Urinary bladder (tissue), 2 donors: ENCODE results near the gene NUCKS1. TPM values are rescaled to one million over a fixed set of nuclear protein-coding genes. Genes with fewer than 3 reads are reported as not detected.

ENCODE experiments used
- polyA plus RNA-seq: library from polyadenylated mRNA; stranded (reverse); fragments of 200-250 nt; gene quantifications from one replicate; pipeline ENCODE4 v1.2.3, GENCODE V29; 2013
- small RNA-seq: library from RNA; depleted of rRNA; stranded (forward); fragments of <200 nt; gene quantifications from one replicate; pipeline ENCODE3, GENCODE V24; 2014
- total RNA-seq: library from RNA; depleted of rRNA; stranded (reverse); fragments of >200 nt; gene quantifications from one replicate; pipeline ENCODE4 v1.2.3, GENCODE V29; 2014
- donor health status: healthy.

The NUCKS1 gene
- total and polyA plus RNA-seq, 2 donors, result 79.9 to 287 TPM

Small RNA genes lying within 50 kb of the gene (small RNA-seq; reads per million reads assigned to genes)
- gene RF00017 (not detected), gene RF00139 (not detected)

Other genes starting within 250 kb of the NUCKS1 start
- 3.5 TPM for gene CDK18, start 245.5 kb downstream of the NUCKS1 start, total RNA-seq
- gene CDK18, start 245.5 kb downstream of the NUCKS1 start, polyA plus RNA-seq, result 6.0 TPM
- gene ELK4, start 118.2 kb downstream of the NUCKS1 start, total RNA-seq, result 41.9 TPM
- 5.6 TPM for gene ELK4, start 118.2 kb downstream of the NUCKS1 start, polyA plus RNA-seq
- gene SLC45A3, start 69.7 kb downstream of the NUCKS1 start, total RNA-seq, result 4.8 TPM
- 2.3 TPM for gene SLC45A3, start 69.7 kb downstream of the NUCKS1 start, polyA plus RNA-seq
- 5.1 TPM for gene RAB29, start 25.3 kb upstream of the NUCKS1 start, total RNA-seq
- 24.1 TPM for gene RAB29, start 25.3 kb upstream of the NUCKS1 start, polyA plus RNA-seq
- 11.5 TPM for gene SLC41A1, start 63.0 kb upstream of the NUCKS1 start, total RNA-seq
- 24.1 TPM for gene SLC41A1, start 63.0 kb upstream of the NUCKS1 start, polyA plus RNA-seq
- 1.6 TPM for gene PM20D1, start 100.0 kb upstream of the NUCKS1 start, total RNA-seq
- gene PM20D1, start 100.0 kb upstream of the NUCKS1 start, polyA plus RNA-seq, result 2.0 TPM
- not detected for gene SLC26A9, start 193.3 kb upstream of the NUCKS1 start, total RNA-seq
- not detected for gene SLC26A9, start 193.3 kb upstream of the NUCKS1 start, polyA plus RNA-seq